MCF 10A (cell line): Measurements from ENCODE around the gene ISLR. TPM values are rescaled to one million over a fixed set of nuclear protein-coding genes. Genes with fewer than 3 reads are reported as not detected.

Experiments used
- BruUV-seq: library from RNA; stranded (reverse); fragments of 400-500 nt; replicated peaks from 2 replicates; lab custom pipeline; 2021; lab: Mats Ljungman, UMichigan
- CTCF ChIA-PET: fragments of 300-600 bp; sonication (Branson Sonifier 250); formaldehyde crosslinking; extraction: SDS; loops from one replicate; lab custom pipeline; 2021; ENCODE audit warnings: antibody characterized with exemption, inconsistent platforms; lab: Yijun Ruan, JAX
- POLR2A ChIA-PET: fragments of 300-600, 350-650 bp; sonication (Branson Sonifier 250); formaldehyde crosslinking; extraction: SDS; loops from one replicate; lab custom pipeline; 2020; ENCODE audit warnings: antibody characterized with exemption, inconsistent platforms; lab: Yijun Ruan, JAX
- DNase-seq: peaks from one replicate; pipeline ENCODE4 v3.0.0-alpha.2; 2018; ENCODE audit not compliant: unreplicated experiment
- H3K27ac Mint-ChIP-seq: one replicate; pipeline ENCODE4 v1.8.0; 2022; ENCODE audit warnings: mild to moderate bottlenecking, low read depth, mixed read lengths; ENCODE audit not compliant: unreplicated experiment
- H3K27me3 Mint-ChIP-seq: one replicate; pipeline ENCODE4 v1.8.0; 2022; ENCODE audit warnings: mixed read lengths; ENCODE audit not compliant: insufficient read depth, unreplicated experiment
- H3K36me3 Mint-ChIP-seq: one replicate; pipeline ENCODE4 v1.8.0; 2022; ENCODE audit warnings: mild to moderate bottlenecking, moderate library complexity, mixed read lengths; ENCODE audit not compliant: insufficient read depth, unreplicated experiment
- H3K4me1 Mint-ChIP-seq: one replicate; pipeline ENCODE4 v1.8.0; 2022; ENCODE audit warnings: mixed read lengths; ENCODE audit not compliant: insufficient read depth, unreplicated experiment
- H3K4me3 Mint-ChIP-seq: one replicate; pipeline ENCODE4 v1.8.0; 2022; ENCODE audit warnings: mild to moderate bottlenecking, moderate library complexity, mixed read lengths; ENCODE audit not compliant: unreplicated experiment
- H3K9me3 Mint-ChIP-seq: one replicate; pipeline ENCODE4 v1.8.0; 2022; ENCODE audit warnings: mixed read lengths; ENCODE audit not compliant: unreplicated experiment
- intact Hi-C: fragments of 100-400 bp; cut with micrococcal nuclease; formaldehyde crosslinking; loops from 2 replicates; pipeline ENCODE4 v1.14.1; 2022
- total RNA-seq: library from RNA; stranded (reverse); gene quantifications from 2 replicates; pipeline ENCODE4 v1.2.3, GENCODE V29; 2022
- TF ChIP-seq, protein P1 (sequence below): fragments of 200-600 bp; IDR thresholded peaks from one replicate; pipeline ENCODE4 v1.8.0; 2022; ENCODE audit warnings: antibody characterized with exemption, mild to moderate bottlenecking; ENCODE audit not compliant: unreplicated experiment

The ISLR gene
- total RNA-seq, 1 experiment from 2014 or later, result not detected

DNA sequence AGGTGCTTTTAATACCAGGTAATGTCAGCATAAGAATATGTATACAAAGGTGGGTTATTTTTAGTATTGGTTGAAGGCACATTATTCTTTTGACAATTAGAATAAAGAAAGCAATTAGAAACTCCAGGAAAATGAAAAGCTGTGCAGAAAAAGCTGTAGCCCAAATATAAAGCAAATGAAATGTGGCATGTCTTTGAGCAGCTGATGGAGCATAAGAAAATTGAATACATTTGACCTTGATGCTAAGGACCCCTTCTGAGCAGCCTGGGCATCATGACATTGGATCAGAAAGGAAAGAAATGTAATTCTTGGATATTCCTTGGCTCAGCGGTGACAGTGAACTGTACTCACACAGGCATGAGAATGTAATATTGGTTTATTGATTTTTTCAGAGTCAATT, 8.0 kb upstream of the ISLR start:
- TF ChIP-seq, protein P1, sequence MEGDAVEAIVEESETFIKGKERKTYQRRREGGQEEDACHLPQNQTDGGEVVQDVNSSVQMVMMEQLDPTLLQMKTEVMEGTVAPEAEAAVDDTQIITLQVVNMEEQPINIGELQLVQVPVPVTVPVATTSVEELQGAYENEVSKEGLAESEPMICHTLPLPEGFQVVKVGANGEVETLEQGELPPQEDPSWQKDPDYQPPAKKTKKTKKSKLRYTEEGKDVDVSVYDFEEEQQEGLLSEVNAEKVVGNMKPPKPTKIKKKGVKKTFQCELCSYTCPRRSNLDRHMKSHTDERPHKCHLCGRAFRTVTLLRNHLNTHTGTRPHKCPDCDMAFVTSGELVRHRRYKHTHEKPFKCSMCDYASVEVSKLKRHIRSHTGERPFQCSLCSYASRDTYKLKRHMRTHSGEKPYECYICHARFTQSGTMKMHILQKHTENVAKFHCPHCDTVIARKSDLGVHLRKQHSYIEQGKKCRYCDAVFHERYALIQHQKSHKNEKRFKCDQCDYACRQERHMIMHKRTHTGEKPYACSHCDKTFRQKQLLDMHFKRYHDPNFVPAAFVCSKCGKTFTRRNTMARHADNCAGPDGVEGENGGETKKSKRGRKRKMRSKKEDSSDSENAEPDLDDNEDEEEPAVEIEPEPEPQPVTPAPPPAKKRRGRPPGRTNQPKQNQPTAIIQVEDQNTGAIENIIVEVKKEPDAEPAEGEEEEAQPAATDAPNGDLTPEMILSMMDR, result no peak
- BruUV-seq, result no TSS peak
- DNase-seq, result no peak
- ChIA-PET CTCF (interaction anchor here (0.7 to 0.8 kb wide), 2 partner anchors 20 to 142 kb away, joined by 3 to 4 read pairs; no protein-coding TSS in a partner anchor), POLR2A (no interaction called here)
- Mint-ChIP-seq H3K4me3 (no peak overlapping the region), H3K27me3 (peaks cover 47% of the 10 kb centered on the region), H3K36me3 (no peaks in the 10 kb centered on the region), H3K9me3 (no peaks in the 10 kb centered on the region), H3K27ac (no peak overlapping the region), H3K4me1 (no peaks in the 10 kb centered on the region)
- intact Hi-C loops, result no loop called here

DNA sequence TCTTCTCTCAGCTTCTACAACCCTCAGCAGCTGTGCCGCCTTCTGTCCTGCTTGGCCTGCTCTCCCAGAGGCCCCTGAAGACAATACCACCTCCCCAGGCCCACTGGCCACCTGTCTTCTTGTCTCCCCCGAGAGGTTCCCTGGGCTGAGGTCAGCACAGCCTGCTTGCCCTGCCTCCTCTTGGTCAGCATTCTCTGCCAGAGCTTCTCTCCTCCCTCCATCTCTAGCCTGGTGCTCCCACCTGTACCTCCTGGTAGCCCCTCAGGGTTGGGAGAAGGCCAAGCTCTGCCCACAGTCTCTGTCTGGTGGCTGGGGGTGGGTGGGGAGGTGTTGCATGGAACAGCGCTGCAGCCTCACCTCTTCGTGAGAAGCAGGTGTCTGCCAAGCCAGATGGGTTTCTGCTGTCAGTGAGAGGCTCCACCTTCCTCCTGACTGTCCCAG, 5.6 kb upstream of the ISLR start:
- Mint-ChIP-seq H3K27ac (no peak overlapping the region), H3K4me3 (no peak overlapping the region), H3K4me1 (no peaks in the 10 kb centered on the region), H3K36me3 (no peaks in the 10 kb centered on the region), H3K9me3 (no peaks in the 10 kb centered on the region), H3K27me3 (peaks cover 40% of the 10 kb centered on the region)
- no peak for DNase-seq
- CTCF ChIA-PET, result no interaction called here
- no TSS peak for BruUV-seq
- TF ChIP-seq, protein P1, result no peak
- POLR2A ChIA-PET, result no interaction called here
- intact Hi-C loops, result no loop called here

DNA sequence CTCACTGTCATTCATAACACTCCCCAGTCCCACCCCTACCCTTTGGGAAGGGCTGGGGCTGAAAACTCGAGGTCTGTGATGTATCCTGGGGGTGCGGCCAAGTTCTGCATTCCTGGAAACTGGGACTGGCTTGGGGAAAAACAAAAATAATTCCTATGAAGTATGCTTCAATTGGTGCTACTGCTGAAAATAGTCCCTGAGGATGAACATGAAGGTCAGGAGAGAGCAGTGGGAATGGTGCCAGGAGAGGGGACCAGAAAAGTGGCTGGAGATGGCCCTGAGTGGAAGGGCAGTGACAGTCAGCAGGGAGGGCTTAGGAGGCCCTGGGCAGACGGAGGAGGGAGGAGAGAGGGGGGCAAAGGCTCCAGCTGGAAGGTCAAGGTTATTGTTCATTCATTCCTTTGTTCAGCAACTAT, 4.8 kb upstream of the ISLR start:
- no TSS peak for BruUV-seq

DNA sequence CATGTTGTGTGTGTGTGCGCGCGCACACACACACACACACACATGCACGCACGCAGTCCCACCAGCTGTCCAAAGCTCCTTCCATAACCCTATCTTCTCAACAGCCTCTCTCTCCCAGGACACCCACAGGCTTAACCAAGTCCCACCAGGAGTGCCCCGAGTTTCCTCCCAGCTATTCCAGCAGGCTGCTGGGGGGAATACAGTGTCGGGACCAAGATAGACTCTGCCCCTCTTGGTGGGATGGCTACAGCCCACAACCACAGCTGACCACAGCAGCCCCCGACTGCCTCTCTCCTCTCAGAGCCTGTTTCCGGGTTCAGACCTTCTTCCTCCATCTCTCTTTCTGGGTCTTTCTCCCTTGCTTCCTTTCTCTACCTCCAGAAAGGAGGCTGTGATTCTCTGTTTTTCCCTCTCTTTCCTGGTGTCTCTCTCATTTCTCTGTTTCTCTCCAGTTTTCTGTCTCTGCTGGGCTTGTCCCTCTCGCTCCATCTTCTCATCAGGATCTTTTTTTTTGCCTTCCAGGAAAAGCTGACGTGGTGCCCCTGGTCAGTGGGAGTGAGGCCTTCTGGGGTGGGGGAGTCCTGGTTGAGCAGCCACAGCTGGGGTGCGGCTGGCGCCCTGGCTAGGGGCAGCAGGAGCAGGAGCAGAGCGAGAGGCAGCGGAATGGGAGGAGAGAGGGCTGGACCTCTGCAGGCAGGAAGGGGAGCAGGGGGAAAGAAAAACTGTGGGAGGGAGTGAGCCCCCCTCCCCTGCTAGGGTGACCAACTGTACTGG, 3.3 kb upstream of the ISLR start:
- no TSS peak for BruUV-seq
- H3K27me3 Mint-ChIP-seq, result peaks cover 17% of the 10 kb centered on the region
- H3K9me3 Mint-ChIP-seq, result no peaks in the 10 kb centered on the region
- DNase-seq, result no peak
- H3K4me3 Mint-ChIP-seq, result no peak overlapping the region
- no peak overlapping the region for H3K27ac Mint-ChIP-seq
- TF ChIP-seq, protein P1, result no peak
- ChIA-PET POLR2A (no interaction called here), CTCF (no interaction called here)
- intact Hi-C loops, result no loop called here
- H3K4me1 Mint-ChIP-seq, result no peaks in the 10 kb centered on the region
- no peaks in the 10 kb centered on the region for H3K36me3 Mint-ChIP-seq

More for the DNA sequence above, 4.8 kb upstream of the ISLR start:
- intact Hi-C loops, result no loop called here
- Mint-ChIP-seq H3K36me3 (no peaks in the 10 kb centered on the region), H3K27ac (no peak overlapping the region), H3K4me3 (no peak overlapping the region), H3K27me3 (peaks cover 32% of the 10 kb centered on the region), H3K9me3 (no peaks in the 10 kb centered on the region), H3K4me1 (no peaks in the 10 kb centered on the region)
- ChIA-PET POLR2A (no interaction called here), CTCF (no interaction called here)
- DNase-seq, result no peak
- TF ChIP-seq, protein P1, result no peak
